Heart left ventricle (tissue), 16 donors: ENCODE measurements around the gene EBP. TPM values are rescaled to one million over a fixed set of nuclear protein-coding genes. Genes with fewer than 3 reads are reported as not detected.

ENCODE experiments used
- ATAC-seq, 4 donors: fragments of 200-7000 bp; cut with Tn5 transposase; one replicate each; pipeline ENCODE4 v1.9.1; 2020 to 2022; ENCODE audit warnings: moderate library complexity in 4 of 4, mild to moderate bottlenecking in 3 of 4, moderate number of reproducible peaks in 1 of 4
- DNase-seq, 5 donors: peaks; one replicate each; pipeline ENCODE4 v3.0.0-alpha.2; 2020
- H3K27ac ChIP-seq, 12 donors: fragments of 200-600 bp; sonication (generic) in 4 of 12; one replicate each; pipeline versions ENCODE4 v1.5.0 to v1.8.0; 2016 to 2022; ENCODE audit warnings: mild to moderate bottlenecking in 2 of 12
- H3K27me3 ChIP-seq, 9 donors: fragments of 200-600 bp; sonication (generic) in 2 of 9; one replicate each; pipeline versions ENCODE4 v1.5.1 to v1.8.0; 2016 to 2022; ENCODE audit warnings: mild to moderate bottlenecking in 3 of 9
- H3K36me3 ChIP-seq, 9 donors: fragments of 200-600 bp; sonication (generic) in 2 of 9; one replicate each; pipeline versions ENCODE4 v1.5.0 to v1.8.0; 2018 to 2022; ENCODE audit warnings: mild to moderate bottlenecking in 2 of 9
- H3K4me1 ChIP-seq, 12 donors: fragments of 200-600 bp; sonication (generic) in 4 of 12; one replicate each; pipeline versions ENCODE4 v1.5.0 to v1.8.0; 2016 to 2022; ENCODE audit warnings: mild to moderate bottlenecking in 3 of 12
- H3K4me3 ChIP-seq, 12 donors: fragments of 200-600 bp; sonication (generic) in 4 of 12; one replicate each; pipeline versions ENCODE4 v1.5.0 to v1.8.0; 2017 to 2022; ENCODE audit warnings: mild to moderate bottlenecking in 9 of 12, moderate library complexity in 4 of 12
- H3K9me3 ChIP-seq, 12 donors: fragments of 200-600 bp; sonication (generic) in 4 of 12; one replicate each; pipeline versions ENCODE4 v1.5.0 to v1.8.0; 2016 to 2022; ENCODE audit warnings: mild to moderate bottlenecking in 1 of 12
- POLR2A ChIP-seq, 2 donors: fragments of 450-650 bp; IDR thresholded peaks; one replicate each; pipeline ENCODE4 v1.6.1; 2017; ENCODE audit warnings: antibody characterized with exemption in 2 of 2, mild to moderate bottlenecking in 2 of 2, moderate library complexity in 2 of 2
- WGBS, 4 donors: extraction: QIAGEN DNeasy Blood & Tissue Kit in 2 of 4; methylation state at CpG; one replicate each; pipeline versions ENCODE4 v1.1.5 to v1.1.7; 2013 to 2018; 5-methylcytosine and 5-hydroxymethylcytosine counted together
- intact Hi-C, 10 donors: fragments of 100-400 bp; cut with DNase I; formaldehyde crosslinking; loops; one replicate each; pipeline versions ENCODE4 v1.11.1 to v1.14.2; 2022
- polyA plus RNA-seq, 2 donors: library from polyadenylated mRNA; stranded (reverse); fragments of 200-250 nt; gene quantifications; one replicate each; pipeline ENCODE4 v1.2.3, GENCODE V29; 2013
- total RNA-seq, 9 donors: library from RNA; depleted of rRNA in 2 of 9; stranded (reverse); fragments of >200 nt in 2 of 9; fragmentation: NEBNext Ultra II Directional in 3 of 9; extraction: Animal tissue kit (Norgen Biotek cat#: 25700) in 3 of 9; gene quantifications; one replicate each; pipeline versions ENCODE4 v1.1.0 to v1.2.4, GENCODE V29; 2016 to 2023
- TF ChIP-seq, protein P1 (sequence below), 12 donors: fragments of 200-600 bp; sonication (generic) in 4 of 12; IDR thresholded peaks; one replicate each; pipeline versions ENCODE4 v1.5.0 to v1.8.0; 2018 to 2022; ENCODE audit warnings: antibody characterized with exemption in 12 of 12, mild to moderate bottlenecking in 5 of 12
- donor health status: ischemic (EF 13 %, LVEDD 7.1; RV severe dilation, severe dysfunction).
- donor health status: healthy with polysubstance abuse.
- donor health status: DM: no; HTN: yes; CAD: no.
- donor health status: DM: no; HTN: no; CAD: no.
- donor health status: ischemic (EF 25% LVEDD 6.9; RV normal size, moderate dysfunction).
- donor health status: ischemic (EF 25% LVEDD 5.7; RV mildly dilated, moderate dysfunction).
- donor health status: healthy.
- donor health status: DM: yes; HTN: yes; CAD: no.
- donor health status: ischemic (EF 35%, LVEDD 5.7; RV mildly dilated, moderate dysfunction).
- donor health status: nonischemic (EF 11% LVEDD 7.7; RV severe dilation, severe dysfunction).
- donor health status: DM: yes; HTN: yes; CAD: no.
- donor health status: PGD.
- donor health status: ischemic (EF 29% LVEDD 5.4; RV normal size, mild dysfunction).
- donor health status: nonischemic (EF 23%, LVEDD 6.1; RV moderate dilation, normal function).

Gene EBP
- total and polyA plus RNA-seq, 11 donors = 37.1 to 118 (median 57.5) TPM

DNA sequence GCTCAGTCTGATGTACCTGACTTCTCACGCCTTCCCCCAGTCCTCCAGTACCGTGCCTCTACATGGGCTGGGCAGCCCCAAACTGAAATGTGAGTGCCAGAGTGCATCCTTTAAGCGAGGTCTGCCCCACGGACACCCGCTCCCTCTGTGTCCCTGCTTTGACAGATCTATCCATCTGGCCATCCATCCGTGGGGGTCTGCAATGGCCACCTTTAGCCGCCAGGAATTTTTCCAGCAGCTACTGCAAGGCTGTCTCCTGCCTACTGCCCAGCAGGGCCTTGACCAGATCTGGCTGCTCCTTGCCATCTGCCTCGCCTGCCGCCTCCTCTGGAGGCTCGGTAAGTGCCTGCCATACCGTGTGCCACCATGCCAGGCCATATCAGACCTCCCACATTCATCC lies 12.0 kb upstream of the EBP start:
- DNase-seq = no peak
- peak overlapping the region in 1 of 12 donors; percentile 79 for H3K27ac ChIP-seq
- peaks cover 0 to 4% (median 0%) of the 10 kb centered on the region in 9 donors for H3K36me3 ChIP-seq
- TF ChIP-seq, protein P1, sequence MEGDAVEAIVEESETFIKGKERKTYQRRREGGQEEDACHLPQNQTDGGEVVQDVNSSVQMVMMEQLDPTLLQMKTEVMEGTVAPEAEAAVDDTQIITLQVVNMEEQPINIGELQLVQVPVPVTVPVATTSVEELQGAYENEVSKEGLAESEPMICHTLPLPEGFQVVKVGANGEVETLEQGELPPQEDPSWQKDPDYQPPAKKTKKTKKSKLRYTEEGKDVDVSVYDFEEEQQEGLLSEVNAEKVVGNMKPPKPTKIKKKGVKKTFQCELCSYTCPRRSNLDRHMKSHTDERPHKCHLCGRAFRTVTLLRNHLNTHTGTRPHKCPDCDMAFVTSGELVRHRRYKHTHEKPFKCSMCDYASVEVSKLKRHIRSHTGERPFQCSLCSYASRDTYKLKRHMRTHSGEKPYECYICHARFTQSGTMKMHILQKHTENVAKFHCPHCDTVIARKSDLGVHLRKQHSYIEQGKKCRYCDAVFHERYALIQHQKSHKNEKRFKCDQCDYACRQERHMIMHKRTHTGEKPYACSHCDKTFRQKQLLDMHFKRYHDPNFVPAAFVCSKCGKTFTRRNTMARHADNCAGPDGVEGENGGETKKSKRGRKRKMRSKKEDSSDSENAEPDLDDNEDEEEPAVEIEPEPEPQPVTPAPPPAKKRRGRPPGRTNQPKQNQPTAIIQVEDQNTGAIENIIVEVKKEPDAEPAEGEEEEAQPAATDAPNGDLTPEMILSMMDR (IDR thresholded peaks at IDR 0.05) = no peak
- no peak for TF ChIP-seq POLR2A (IDR thresholded peaks at IDR 0.05)
- WGBS, 4 donors = 65 to 71% (median 69%) methylated on average over 11 of the region's 11 CpGs
- H3K9me3 ChIP-seq = no peaks in the 10 kb centered on the region
- H3K27me3 ChIP-seq = no peaks in the 10 kb centered on the region
- peak overlapping the region in 11 of 12 donors; percentile 62 to 97 (median 76) for H3K4me3 ChIP-seq
- peaks cover 0 to 10% (median 3%) of the 10 kb centered on the region in 12 donors for H3K4me1 ChIP-seq
- intact Hi-C loops = loop anchor here in 3 of 10 donors (5.0 to 10.0 kb wide), 2 partner anchors 425 to 427 kb away; no protein-coding TSS in a partner anchor
- no peak for ATAC-seq

GRCh38 chrX:48511560-48511959 lies 10.0 kb upstream of the EBP start:
- peaks cover 0 to 4% (median 0%) of the 10 kb centered on the region in 9 donors for H3K36me3 ChIP-seq
- WGBS, 4 donors = 66 to 77% (median 74%) methylated on average over 4 of the region's 4 CpGs
- H3K27me3 ChIP-seq = no peaks in the 10 kb centered on the region
- H3K9me3 ChIP-seq = no peaks in the 10 kb centered on the region
- ATAC-seq = no peak
- peaks cover 0 to 10% (median 3%) of the 10 kb centered on the region in 12 donors for H3K4me1 ChIP-seq
- DNase-seq = no peak
- no peak overlapping the region for H3K4me3 ChIP-seq
- intact Hi-C loops = loop anchor here in 1 of 10 donors (5.0 kb wide), 1 partner anchor 429 kb away; no protein-coding TSS in a partner anchor
- H3K27ac ChIP-seq = no peak overlapping the region
- TF ChIP-seq, protein P1 (IDR thresholded peaks at IDR 0.05) = peak in 5 of 12 donors; percentile 9 to 40 (median 25)
- TF ChIP-seq POLR2A (IDR thresholded peaks at IDR 0.05) = no peak

- intact Hi-C loops = loop anchor here in 1 of 10 donors (5.0 kb wide), 1 partner anchor 430 kb away; no protein-coding TSS in a partner anchor
- TF ChIP-seq, protein P1 (IDR thresholded peaks at IDR 0.05) = no peak
- TF ChIP-seq POLR2A (IDR thresholded peaks at IDR 0.05) = no peak
- Histone ChIP-seq H3K36me3 (peaks cover 0 to 4% (median 0%) of the 10 kb centered on the region in 9 donors), H3K27me3 (no peaks in the 10 kb centered on the region), H3K4me3 (no peak overlapping the region), H3K4me1 (peaks cover 0 to 10% (median 3%) of the 10 kb centered on the region in 12 donors), H3K27ac (peak overlapping the region in 1 of 12 donors; percentile 24), H3K9me3 (no peaks in the 10 kb centered on the region)
- DNase-seq (no peak), ATAC-seq (no peak)
- 85 to 97% (median 95%) methylated on average over 12 to 20 of the region's 20 CpGs for WGBS, 4 donors
Measured at GRCh38 chrX:48512371-48512935, 9.2 kb upstream of the EBP start.

DNA sequence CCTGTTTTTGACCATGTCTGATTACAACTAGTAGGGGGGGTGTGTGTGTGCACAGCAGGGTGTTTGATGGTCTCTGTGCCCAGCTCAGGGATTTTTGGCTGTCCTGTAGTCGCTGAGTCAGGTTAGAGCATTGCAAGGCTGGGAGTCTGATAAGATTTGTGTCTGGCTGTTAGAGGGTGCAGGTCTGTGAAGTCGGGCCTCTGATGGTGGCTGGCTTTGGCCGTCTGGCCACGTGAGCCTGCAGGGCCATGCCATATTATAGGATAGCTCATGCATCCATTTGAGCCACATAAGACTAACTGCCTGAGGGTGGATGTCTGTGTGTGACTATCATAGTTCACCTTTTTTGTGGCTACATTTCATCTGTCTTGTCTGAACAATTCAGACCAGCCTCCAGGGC lies 7.9 kb upstream of the EBP start:
- intact Hi-C loops = loop anchor here in 1 of 10 donors (5.0 kb wide), 1 partner anchor 431 kb away; no protein-coding TSS in a partner anchor
- ATAC-seq (no peak), DNase-seq (no peak)
- H3K9me3 ChIP-seq = no peaks in the 10 kb centered on the region
- H3K4me1 ChIP-seq = peaks cover 0 to 10% (median 2%) of the 10 kb centered on the region in 12 donors
- 53 to 71% (median 67%) methylated on average over 4 of the region's 4 CpGs for WGBS, 4 donors
- H3K27ac ChIP-seq = peak overlapping the region in 1 of 12 donors; percentile 10
- TF ChIP-seq, protein P1 (IDR thresholded peaks at IDR 0.05) = no peak
- no peak for TF ChIP-seq POLR2A (IDR thresholded peaks at IDR 0.05)
- H3K27me3 ChIP-seq = no peaks in the 10 kb centered on the region
- H3K36me3 ChIP-seq = peaks cover 0 to 4% (median 0%) of the 10 kb centered on the region in 9 donors
- H3K4me3 ChIP-seq = no peak overlapping the region
